A549 (cell line): ENCODE results near the gene CFAP99. TPM values are rescaled to one million over a fixed set of nuclear protein-coding genes. Genes with fewer than 3 reads are reported as not detected.

ENCODE experiments used
- ATAC-seq, 2 experiments: fragments of 200-7000 bp in 1 of 2; fragments of >200 bp in 1 of 2; cut with Nextera tagmentation in 1 of 2; cut with Tn5 transposase in 1 of 2; 3 replicates each; pipeline versions ENCODE4 v1.8.0 to v1.9.1; 2018 to 2020; ENCODE audit warnings: mild to moderate bottlenecking in 1 of 2, moderate library complexity in 1 of 2
- CTCF ChIA-PET: fragments of 300-600 bp; sonication (Branson Sonifier 250); formaldehyde crosslinking; extraction: SDS; loops from one replicate; lab custom pipeline; 2021; ENCODE audit warnings: antibody characterized with exemption, inconsistent platforms; lab: Yijun Ruan, JAX
- POLR2A ChIA-PET: fragments of 350-600 bp; formaldehyde crosslinking; extraction: SDS; loops from one replicate; lab custom pipeline; 2021; ENCODE audit warnings: antibody characterized with exemption, inconsistent platforms; lab: Yijun Ruan, JAX
- DNase-seq, 2 experiments: peaks; one replicate each; pipeline versions ENCODE4 v3.0.0 to v3.0.0-alpha.2; 2011 to 2016; ENCODE audit warnings: low read depth in 1 of 2, low spot score in 1 of 2
- FAIRE-seq: peaks from 2 replicates; lab custom pipeline; 2011; peaks lifted over from hg19 to GRCh38; lab: Jason Lieb, UNC
- H3K27ac ChIP-seq, 2 experiments: fragments of >200 bp; sonication (Bioruptor Twin); formaldehyde crosslinking; 3 replicates each; pipeline ENCODE4 v1.5.1; 2016 to 2017
- H3K4me1 ChIP-seq: fragments of >200 bp; sonication (Bioruptor Twin); formaldehyde crosslinking; 3 replicates; pipeline ENCODE4 v1.6.1; 2016
- H3K4me2 ChIP-seq: fragments of >200 bp; sonication (Bioruptor Twin); formaldehyde crosslinking; 3 replicates; pipeline ENCODE4 v1.6.1; 2016
- H3K4me3 ChIP-seq: fragments of >200 bp; sonication (Bioruptor Twin); formaldehyde crosslinking; 3 replicates; pipeline ENCODE4 v1.5.1; 2016
- H3K9me3 ChIP-seq: fragments of >200 bp; sonication (Bioruptor Twin); formaldehyde crosslinking; 3 replicates; pipeline ENCODE4 v1.6.1; 2016
- ATOH8 ChIP-seq: fragments of 250-450 bp; sonication (Bioruptor Pico); IDR thresholded peaks from 2 replicates; pipeline ENCODE4 v1.5.0; 2020; ENCODE audit warnings: low read depth, mild to moderate bottlenecking, moderate library complexity
- CBX2 ChIP-seq: fragments of 200-600 bp; sonication (generic); IDR thresholded peaks from 2 replicates; pipeline ENCODE4 v1.6.1; 2016; ENCODE audit warnings: low read depth, mild to moderate bottlenecking, borderline replicate concordance
- CEBPB ChIP-seq, 2 experiments: fragments of >200 bp in 1 of 2; sonication (Bioruptor Twin) in 1 of 2; formaldehyde crosslinking in 1 of 2; IDR thresholded peaks; 2 replicates each; pipeline ENCODE4 v1.6.1; 2012 to 2016
- CHD4 ChIP-seq: fragments of 200-600 bp; sonication (generic); IDR thresholded peaks from 2 replicates; pipeline ENCODE4 v1.6.1; 2016; ENCODE audit warnings: antibody characterized with exemption, mild to moderate bottlenecking, borderline replicate concordance
- EHF ChIP-seq: fragments of 250-450 bp; sonication (Bioruptor Pico); IDR thresholded peaks from 2 replicates; pipeline ENCODE4 v1.5.0; 2020; ENCODE audit warnings: mild to moderate bottlenecking
- ESRRA ChIP-seq: fragments of 150-350 bp; IDR thresholded peaks from 2 replicates; pipeline ENCODE4 v1.6.1; 2014; ENCODE audit warnings: mild to moderate bottlenecking, low read length, borderline replicate concordance
- FOSB ChIP-seq: fragments of 250-450 bp; sonication (Bioruptor Pico); IDR thresholded peaks from 2 replicates; pipeline ENCODE4 v1.5.0; 2020; ENCODE audit warnings: mild to moderate bottlenecking, moderate library complexity
- HOXB13 ChIP-seq: fragments of 250-450 bp; sonication (Bioruptor Pico); IDR thresholded peaks from 2 replicates; pipeline ENCODE4 v1.5.0; 2020; ENCODE audit warnings: low read depth, mild to moderate bottlenecking, moderate library complexity
- MAX ChIP-seq: IDR thresholded peaks from 2 replicates; pipeline ENCODE4 v1.6.1; 2012
- NFE2L2 ChIP-seq: fragments of 150-350 bp; conservative IDR thresholded peaks from 2 replicates; pipeline ENCODE4 v1.6.1; 2014; ENCODE audit warnings: low read length
- NR3C1 ChIP-seq: fragments of >200 bp; sonication (Bioruptor Twin); formaldehyde crosslinking; IDR thresholded peaks from 3 replicates; pipeline ENCODE4 v1.6.1; 2017
- PHF8 ChIP-seq: fragments of 200-600 bp; sonication (generic); IDR thresholded peaks from 2 replicates; pipeline ENCODE4 v1.6.1; 2016; ENCODE audit warnings: low read depth, mild to moderate bottlenecking, antibody characterized with exemption, moderate library complexity, borderline replicate concordance
- POLR2A ChIP-seq: IDR thresholded peaks from 2 replicates; pipeline ENCODE4 v1.6.1; 2012; ENCODE audit warnings: mild to moderate bottlenecking, low read length
- RAD21 ChIP-seq, 2 experiments: fragments of >200 bp in 1 of 2; sonication (Bioruptor Twin) in 1 of 2; formaldehyde crosslinking in 1 of 2; IDR thresholded peaks in 1 of 2; conservative IDR thresholded peaks in 1 of 2; 2 replicates in 1 of 2; 3 replicates in 1 of 2; pipeline ENCODE4 v1.6.1; 2012 to 2018; ENCODE audit warnings: inconsistent platforms in 1 of 2
- RCOR1 ChIP-seq: fragments of 150-350 bp; IDR thresholded peaks from 2 replicates; pipeline ENCODE4 v1.6.1; 2014; ENCODE audit warnings: antibody characterized with exemption, low read length, low read depth
- REST ChIP-seq: fragments of 200-600 bp; sonication (generic); IDR thresholded peaks from 2 replicates; pipeline ENCODE4 v1.6.1; 2016; ENCODE audit warnings: antibody characterized with exemption, mild to moderate bottlenecking, moderate library complexity
- SMC3 ChIP-seq: fragments of >200 bp; sonication (Bioruptor Twin); formaldehyde crosslinking; IDR thresholded peaks from 3 replicates; pipeline ENCODE4 v1.6.1; 2018; ENCODE audit warnings: inconsistent platforms
- TFCP2L1 ChIP-seq: fragments of 250-450 bp; sonication (Bioruptor Pico); IDR thresholded peaks from 2 replicates; pipeline ENCODE4 v1.5.0; 2021; ENCODE audit warnings: mild to moderate bottlenecking
- TP53 ChIP-seq: fragments of 250-450 bp; sonication (Bioruptor Pico); IDR thresholded peaks from 2 replicates; pipeline ENCODE4 v1.5.0; 2021; ENCODE audit warnings: mild to moderate bottlenecking, moderate library complexity
- ZSCAN20 ChIP-seq: fragments of 250-450 bp; sonication (Bioruptor Pico); IDR thresholded peaks from 2 replicates; pipeline ENCODE4 v1.8.0; 2022; ENCODE audit warnings: mild to moderate bottlenecking, moderate library complexity
- WGBS: methylation state at CpG from one replicate; pipeline ENCODE4 v1.1.6; 2017; ENCODE audit errors: missing lambda C conversion rate; 5-methylcytosine and 5-hydroxymethylcytosine counted together
- polyA plus RNA-seq, 4 experiments: library from polyadenylated mRNA; depleted of rRNA in 3 of 4; stranded (reverse); fragments of >200 nt; fragmentation: RNase III in 1 of 4; extraction: RNeasy Plus Mini Kit Qiagen cat#74134 plus additional on column Dnase treatment in 1 of 4; gene quantifications; 2 replicates in 3 of 4; 3 replicates in 1 of 4; pipeline ENCODE4 v1.2.3, GENCODE V29; 2011 to 2017

The CFAP99 gene
- polyA plus RNA-seq, 2 of the 4 experiments (the other 2 are of a cell fraction): 0.09 TPM; not detected in 1

GRCh38 chr4:2485956-2486355 is 67.2 kb downstream of the CFAP99 start (continued):
- TF ChIP-seq REST: no peak
- TF ChIP-seq NR3C1: no peak
- TF ChIP-seq CBX2: no peak

- ATAC-seq (no peak), FAIRE-seq (no peak), DNase-seq (no peak)
- ChIA-PET POLR2A (no interaction called here), CTCF (no interaction called here)
- TF ChIP-seq NFE2L2: no peak
- TF ChIP-seq HOXB13: no peak
- 95% methylated on average over 6 of the region's 6 CpGs for WGBS
- no peak overlapping the region for H3K27ac ChIP-seq
- H3K4me2 ChIP-seq: no peak overlapping the region
- H3K4me3 ChIP-seq: no peak overlapping the region
- H3K4me1 ChIP-seq: peaks cover 13% of the 10 kb centered on the region; the same call in 2 of the 3 replicates
- no peaks in the 10 kb centered on the region for H3K9me3 ChIP-seq
Measured at GRCh38 chr4:2486981-2487380, 68.2 kb downstream of the CFAP99 start.

GRCh38 chr4:2487632-2488031 is 68.9 kb downstream of the CFAP99 start:
- H3K27ac ChIP-seq: no peak overlapping the region
- peaks cover 13% of the 10 kb centered on the region; the same call in 2 of the 3 replicates for H3K4me1 ChIP-seq
- H3K4me2 ChIP-seq: no peak overlapping the region
- ChIA-PET POLR2A (no interaction called here), CTCF (no interaction called here)
- DNase-seq (no peak), FAIRE-seq (no peak), ATAC-seq (no peak)
- 85% methylated on average over 6 of the region's 6 CpGs for WGBS
- TF ChIP-seq TFCP2L1 (CRISPR knock-in tag) (no peak), ESRRA (no peak), PHF8 (no peak), MAX (no peak), CEBPB (IDR thresholded peaks at IDR 0.05) (no peak), CHD4 (no peak), RCOR1 (no peak), FOSB (no peak), ZSCAN20 (CRISPR knock-in tag) (no peak), TP53 (CRISPR knock-in tag) (no peak), EHF (no peak), RAD21 (conservative IDR thresholded peaks at IDR 0.05 in 1 of 2, IDR thresholded peaks at IDR 0.05 in 1 of 2) (no peak), ATOH8 (CRISPR knock-in tag) (no peak), POLR2A (no peak), SMC3 (no peak)
- no peak overlapping the region for H3K4me3 ChIP-seq
- H3K9me3 ChIP-seq: no peaks in the 10 kb centered on the region
